ENCODE data around the gene PSMB9. TPM values are rescaled to one million over a fixed set of nuclear protein-coding genes. Genes with fewer than 3 reads are reported as not detected.
"Not testable (repeated sequence)": the region's sequence is repeated elsewhere in the genome, so short reads cannot be mapped to it uniquely, and the experiment has no call there.

The PSMB9 gene
- total RNA-seq, result 100 to 1,000 TPM; 219 to 229 TPM

DNA sequence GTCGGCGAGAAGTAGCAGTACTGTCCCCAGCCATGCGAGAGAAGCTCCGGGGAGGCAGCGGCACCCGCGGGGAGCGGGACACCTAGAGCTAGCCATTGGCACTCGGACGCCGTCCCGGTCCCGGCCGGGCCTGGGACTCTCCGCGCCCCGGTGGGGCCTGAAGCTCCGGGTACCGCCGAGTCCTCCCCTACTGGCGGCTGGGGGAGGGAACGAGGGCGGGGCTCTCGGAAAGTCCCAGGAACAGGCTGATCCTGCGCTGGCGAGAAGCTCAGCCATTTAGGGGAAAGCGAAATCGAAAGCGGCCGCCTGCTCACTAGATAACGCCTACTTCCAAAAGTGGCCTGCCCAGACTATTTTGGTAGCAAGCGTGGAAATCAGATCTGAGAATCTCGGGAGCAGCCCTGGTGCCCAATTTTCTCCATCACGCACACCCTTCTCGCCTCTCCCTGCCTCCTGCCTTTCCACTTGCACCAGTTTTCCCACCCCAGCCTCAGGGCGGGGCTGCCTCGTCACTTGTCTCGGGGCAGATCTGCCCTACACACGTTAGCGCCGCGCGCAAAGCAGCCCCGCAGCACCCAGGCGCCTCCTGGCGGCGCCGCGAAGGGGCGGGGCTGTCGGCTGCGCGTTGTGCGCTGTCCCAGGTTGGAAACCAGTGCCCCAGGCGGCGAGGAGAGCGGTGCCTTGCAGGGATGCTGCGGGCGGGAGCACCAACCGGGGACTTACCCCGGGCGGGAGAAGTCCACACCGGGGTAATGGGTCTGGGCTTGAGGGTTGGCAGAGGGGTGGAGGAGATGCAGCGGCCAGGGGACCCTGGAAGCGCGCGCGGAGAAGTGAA is at the start of gene PSMB9, which contains the start of gene TAP1:
TSS of gene PSMB9 (plus strand) at position 652 of the 835 bp plus-strand sequence. CDS start at position 690, 38 bp downstream.
TSS of gene TAP1 (minus strand) at position 164 of the 835 bp plus-strand sequence. CDS start at position 96, 68 bp downstream.
- peaks cover 78% of the 10 kb centered on the region for H3K36me3 Mint-ChIP-seq (ENCODE audit: low read depth)
- H3K4me1 Mint-ChIP-seq (ENCODE audit: low read depth), result peaks cover 52% of the 10 kb centered on the region
- ATAC-seq (peak; percentile 84), DNase-seq (peak; percentile 99)
- POLR2A ChIA-PET, result interaction anchor here (0.5 to 8.1 kb wide), 21 partner anchors 11 to 1313 kb away, joined by 3 to 458 read pairs (median 3); partner anchors contain the start of genes BRD2, DDX39B, GPSM3 and PSMB8
- H3K27ac Mint-ChIP-seq, result peak within 1 kb of the TSS; percentile 100
- H3K4me3 Mint-ChIP-seq, result peak within 1 kb of the TSS; percentile 94
- no peaks in the 10 kb centered on the region for H3K9me3 Mint-ChIP-seq
- H3K27me3 Mint-ChIP-seq, result no peaks in the 10 kb centered on the region
- intact Hi-C loops (cut with micrococcal nuclease), result loop anchor here (1.0 to 2.0 kb wide), 2 partner anchors 13 to 15 kb away; partner anchors contain the start of gene TAP2
- TF ChIP-seq, protein P1, sequence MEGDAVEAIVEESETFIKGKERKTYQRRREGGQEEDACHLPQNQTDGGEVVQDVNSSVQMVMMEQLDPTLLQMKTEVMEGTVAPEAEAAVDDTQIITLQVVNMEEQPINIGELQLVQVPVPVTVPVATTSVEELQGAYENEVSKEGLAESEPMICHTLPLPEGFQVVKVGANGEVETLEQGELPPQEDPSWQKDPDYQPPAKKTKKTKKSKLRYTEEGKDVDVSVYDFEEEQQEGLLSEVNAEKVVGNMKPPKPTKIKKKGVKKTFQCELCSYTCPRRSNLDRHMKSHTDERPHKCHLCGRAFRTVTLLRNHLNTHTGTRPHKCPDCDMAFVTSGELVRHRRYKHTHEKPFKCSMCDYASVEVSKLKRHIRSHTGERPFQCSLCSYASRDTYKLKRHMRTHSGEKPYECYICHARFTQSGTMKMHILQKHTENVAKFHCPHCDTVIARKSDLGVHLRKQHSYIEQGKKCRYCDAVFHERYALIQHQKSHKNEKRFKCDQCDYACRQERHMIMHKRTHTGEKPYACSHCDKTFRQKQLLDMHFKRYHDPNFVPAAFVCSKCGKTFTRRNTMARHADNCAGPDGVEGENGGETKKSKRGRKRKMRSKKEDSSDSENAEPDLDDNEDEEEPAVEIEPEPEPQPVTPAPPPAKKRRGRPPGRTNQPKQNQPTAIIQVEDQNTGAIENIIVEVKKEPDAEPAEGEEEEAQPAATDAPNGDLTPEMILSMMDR (IDR thresholded peaks at IDR 0.05), result peak; percentile 67
- CTCF ChIA-PET, result interaction anchor here (0.7 to 12.3 kb wide), 12 partner anchors 11 to 131 kb away, joined by 3 to 400 read pairs (median 4); partner anchors contain the start of genes HLA-DMA, PSMB8 and TAP2

DNA sequence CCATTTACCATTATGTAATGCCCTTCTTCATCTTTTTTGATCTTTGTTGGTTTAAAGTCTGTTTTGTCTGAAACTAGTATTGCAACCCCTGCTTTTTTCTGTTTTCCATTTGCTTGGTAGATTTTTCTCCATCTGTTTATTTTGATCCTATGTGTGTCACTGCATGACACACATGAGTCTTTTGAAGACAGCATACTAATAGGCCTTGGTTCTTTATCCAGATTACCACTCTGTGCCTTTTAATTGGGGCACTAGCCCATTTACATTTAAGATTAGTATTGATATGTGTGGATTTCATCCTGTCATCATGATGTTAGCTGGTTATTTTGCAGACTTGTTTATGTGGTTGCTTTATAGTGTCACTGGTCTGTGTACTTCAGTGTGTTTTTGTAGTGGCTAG is 48.6 kb upstream of the PSMB9 start:
- Mint-ChIP-seq H3K4me1 (ENCODE audit: low read depth) (peaks cover 17% of the 10 kb centered on the region), H3K27me3 (peaks cover 28% of the 10 kb centered on the region)
- H3K27ac Mint-ChIP-seq; intact Hi-C loops (cut with micrococcal nuclease); ATAC-seq; H3K36me3 Mint-ChIP-seq (ENCODE audit: low read depth); H3K9me3 Mint-ChIP-seq; POLR2A ChIA-PET; H3K4me3 Mint-ChIP-seq; DNase-seq: not testable (repeated sequence)
- CTCF ChIA-PET, result interaction anchor here (0.7 to 1.7 kb wide), 4 partner anchors 11 to 86 kb away, joined by 3 to 5 read pairs (median 4); partner anchors contain the start of gene TAP2

DNA sequence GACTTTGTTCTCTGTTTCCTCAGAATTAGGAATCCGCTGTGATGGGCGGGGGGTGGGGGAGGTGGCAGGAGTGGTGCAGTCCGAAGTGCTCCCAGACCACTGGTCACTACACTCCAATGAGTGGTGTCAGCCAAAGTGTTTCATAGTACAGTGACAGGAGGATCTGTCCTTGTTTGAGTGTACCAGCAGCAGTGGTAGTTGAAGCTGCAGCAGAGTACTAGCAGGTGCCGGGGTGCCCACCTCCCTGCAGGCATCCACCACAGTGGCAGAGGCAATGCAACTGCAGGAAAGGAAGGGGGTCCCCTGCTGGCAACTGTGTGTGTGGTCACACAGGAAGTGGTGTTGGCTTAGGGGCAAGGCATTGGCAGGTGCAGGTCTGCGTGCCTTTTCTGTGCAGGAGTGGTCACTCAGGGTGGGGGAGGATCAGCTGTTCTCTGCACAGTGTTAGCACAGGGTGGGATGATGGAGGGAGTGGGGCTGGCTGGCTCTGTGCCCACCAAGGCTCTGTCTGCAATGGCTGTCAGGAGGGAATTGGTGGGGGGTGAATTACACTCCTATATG is 46.9 kb upstream of the PSMB9 start:
- H3K36me3 Mint-ChIP-seq (ENCODE audit: low read depth), result peaks cover 7% of the 10 kb centered on the region
- ChIA-PET CTCF (interaction anchor here (0.6 to 1.7 kb wide), 5 partner anchors 10 to 61 kb away, joined by 3 to 7 read pairs (median 4); partner anchors contain the start of gene TAP2), POLR2A (interaction anchor here (0.8 to 1.1 kb wide), 3 partner anchors 10 to 19 kb away, joined by 3 read pairs; no protein-coding TSS in a partner anchor)
- H3K9me3 Mint-ChIP-seq, result no peaks in the 10 kb centered on the region
- TF ChIP-seq, protein P1 (IDR thresholded peaks at IDR 0.05), result no peak
- DNase-seq (peak; percentile 36), ATAC-seq (peak; percentile 34)
- peaks cover 17% of the 10 kb centered on the region for H3K4me1 Mint-ChIP-seq (ENCODE audit: low read depth)
- no peak overlapping the region for H3K4me3 Mint-ChIP-seq
- H3K27ac Mint-ChIP-seq, result no peak overlapping the region
- H3K27me3 Mint-ChIP-seq, result peaks cover 21% of the 10 kb centered on the region
- intact Hi-C loops (cut with micrococcal nuclease), result no loop called here

DNA sequence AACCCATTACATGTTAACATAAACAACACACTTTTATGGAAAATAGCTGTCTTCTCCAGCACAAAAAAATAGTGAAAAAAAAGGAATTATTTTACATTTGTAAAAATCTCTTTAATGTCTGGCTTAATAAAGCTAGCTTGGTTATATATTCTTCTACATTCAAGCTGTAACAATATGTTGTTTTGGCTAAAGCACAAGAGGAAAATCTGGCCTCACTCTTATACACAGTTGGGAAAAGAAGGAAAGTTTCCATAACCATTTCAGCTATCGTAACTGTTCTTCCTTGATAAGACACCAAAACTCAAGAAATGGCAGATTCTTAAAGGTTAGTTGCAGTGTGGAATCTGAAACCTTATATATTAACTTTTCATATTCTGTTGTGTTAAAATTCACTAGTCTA is 44.8 kb upstream of the PSMB9 start:
- peaks cover 23% of the 10 kb centered on the region for H3K36me3 Mint-ChIP-seq (ENCODE audit: low read depth)
- DNase-seq, result no peak
- H3K4me1 Mint-ChIP-seq (ENCODE audit: low read depth), result peaks cover 17% of the 10 kb centered on the region
- no peak overlapping the region for H3K4me3 Mint-ChIP-seq
- TF ChIP-seq, protein P1 (IDR thresholded peaks at IDR 0.05), result no peak
- no peak for ATAC-seq
- POLR2A ChIA-PET, result interaction anchor here (1.0 to 1.4 kb wide), 2 partner anchors 11 to 30 kb away, joined by 3 to 4 read pairs; partner anchors contain the start of gene TAP2
- H3K27ac Mint-ChIP-seq, result no peak overlapping the region
- no peaks in the 10 kb centered on the region for H3K9me3 Mint-ChIP-seq
- peaks cover 8% of the 10 kb centered on the region for H3K27me3 Mint-ChIP-seq
- intact Hi-C loops (cut with micrococcal nuclease), result no loop called here
- CTCF ChIA-PET, result interaction anchor here (0.8 to 2.1 kb wide), 9 partner anchors 10 to 395 kb away, joined by 3 to 6 read pairs (median 4); no protein-coding TSS in a partner anchor

DNA sequence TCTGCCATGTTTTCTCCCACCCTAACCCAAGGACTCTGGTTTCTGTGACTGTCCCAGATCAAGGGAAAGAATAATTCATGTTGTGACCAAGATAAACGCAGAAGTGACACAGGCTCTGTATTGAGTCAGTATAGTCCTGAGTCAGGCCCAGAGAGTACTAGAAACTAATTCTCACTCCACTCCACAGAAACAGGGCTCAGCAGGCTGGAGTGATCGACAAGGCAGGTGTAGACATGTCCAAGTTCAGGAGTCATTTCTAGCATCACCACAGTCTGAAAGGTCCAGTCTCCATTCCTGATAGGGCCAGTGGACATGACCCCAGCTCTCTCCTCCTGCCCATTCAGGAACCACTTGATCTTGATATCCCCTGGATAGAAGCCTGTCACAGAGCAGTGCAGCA is 39.8 kb upstream of the PSMB9 start:
- Mint-ChIP-seq H3K27ac (no peak overlapping the region), H3K27me3 (no peaks in the 10 kb centered on the region), H3K36me3 (ENCODE audit: low read depth) (peaks cover 35% of the 10 kb centered on the region), H3K4me3 (no peak overlapping the region), H3K9me3 (no peaks in the 10 kb centered on the region), H3K4me1 (ENCODE audit: low read depth) (peaks cover 2% of the 10 kb centered on the region)
- intact Hi-C loops (cut with micrococcal nuclease), result no loop called here
- ATAC-seq (no peak), DNase-seq (no peak)
- ChIA-PET POLR2A (no interaction called here), CTCF (interaction anchor here (1.0 to 3.5 kb wide), 3 partner anchors 24 to 139 kb away, joined by 4 to 14 read pairs (median 8); partner anchors contain the start of genes HLA-DMA and TAP2)
- TF ChIP-seq, protein P1 (IDR thresholded peaks at IDR 0.05), result no peak
